Measurements from ENCODE around the gene TMEM212.

- TF ChIP-seq, protein P1, sequence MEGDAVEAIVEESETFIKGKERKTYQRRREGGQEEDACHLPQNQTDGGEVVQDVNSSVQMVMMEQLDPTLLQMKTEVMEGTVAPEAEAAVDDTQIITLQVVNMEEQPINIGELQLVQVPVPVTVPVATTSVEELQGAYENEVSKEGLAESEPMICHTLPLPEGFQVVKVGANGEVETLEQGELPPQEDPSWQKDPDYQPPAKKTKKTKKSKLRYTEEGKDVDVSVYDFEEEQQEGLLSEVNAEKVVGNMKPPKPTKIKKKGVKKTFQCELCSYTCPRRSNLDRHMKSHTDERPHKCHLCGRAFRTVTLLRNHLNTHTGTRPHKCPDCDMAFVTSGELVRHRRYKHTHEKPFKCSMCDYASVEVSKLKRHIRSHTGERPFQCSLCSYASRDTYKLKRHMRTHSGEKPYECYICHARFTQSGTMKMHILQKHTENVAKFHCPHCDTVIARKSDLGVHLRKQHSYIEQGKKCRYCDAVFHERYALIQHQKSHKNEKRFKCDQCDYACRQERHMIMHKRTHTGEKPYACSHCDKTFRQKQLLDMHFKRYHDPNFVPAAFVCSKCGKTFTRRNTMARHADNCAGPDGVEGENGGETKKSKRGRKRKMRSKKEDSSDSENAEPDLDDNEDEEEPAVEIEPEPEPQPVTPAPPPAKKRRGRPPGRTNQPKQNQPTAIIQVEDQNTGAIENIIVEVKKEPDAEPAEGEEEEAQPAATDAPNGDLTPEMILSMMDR (IDR thresholded peaks at IDR 0.05) = no peak
- TF ChIP-seq EZH2 (IDR thresholded peaks at IDR 0.05; ENCODE audit: borderline replicate concordance, insufficient read depth, low read depth, low read length, poor library complexity, severe bottlenecking) = no peak
These were observed 3.9 kb upstream of the TMEM212 start for GRCh38 chr3:171839270-171839669.
